Esophagus muscularis mucosa (tissue), 4 donors: ENCODE results near the gene B4GALNT2. TPM values are rescaled to one million over a fixed set of nuclear protein-coding genes. Genes with fewer than 3 reads are reported as not detected.
"Not testable (repeated sequence)": the region's sequence is repeated elsewhere in the genome, so short reads cannot be mapped to it uniquely, and the experiment has no call there.

ENCODE experiments used
- DNase-seq: peaks from one replicate; pipeline ENCODE4 v3.0.0-alpha.2; 2017; ENCODE audit errors: extremely low spot score
- H3K27ac ChIP-seq, 4 donors: fragments of 200-600 bp; sonication (generic); replicated peaks in 1 of 4; 1 replicate in 3 of 4; 2 replicates in 1 of 4; pipeline ENCODE4 v1.5.1; 2016 to 2019; ENCODE audit warnings: mild to moderate bottlenecking in 1 of 4
- H3K27me3 ChIP-seq, 4 donors: fragments of 200-600 bp; sonication (generic); one replicate each; pipeline versions ENCODE4 v1.5.1 to v1.6.0; 2016 to 2019
- H3K36me3 ChIP-seq, 4 donors: fragments of 200-600 bp; sonication (generic); one replicate each; pipeline ENCODE4 v1.5.1; 2016 to 2019
- H3K4me1 ChIP-seq, 4 donors: fragments of 200-600 bp; sonication (generic); one replicate each; pipeline ENCODE4 v1.5.1; 2016 to 2019
- H3K4me3 ChIP-seq, 4 donors: fragments of 200-600 bp; sonication (generic); 1 replicate in 2 of 4; 2 replicates in 2 of 4; pipeline ENCODE4 v1.5.1; 2016 to 2019; ENCODE audit warnings: mild to moderate bottlenecking in 4 of 4, moderate library complexity in 1 of 4
- H3K9me3 ChIP-seq, 4 donors: fragments of 200-600 bp; sonication (generic); 1 replicate in 3 of 4; 2 replicates in 1 of 4; pipeline ENCODE4 v1.5.1; 2016 to 2019
- EP300 ChIP-seq: sonication (generic); formaldehyde crosslinking; IDR thresholded peaks from one replicate; pipeline ENCODE4 v1.6.1; 2017; ENCODE audit warnings: antibody characterized with exemption
- POLR2A ChIP-seq: fragments of 450-650 bp; IDR thresholded peaks from one replicate; pipeline ENCODE4 v1.6.1; 2017; ENCODE audit warnings: antibody characterized with exemption, moderate library complexity, mild to moderate bottlenecking, low read depth
- POLR2AphosphoS5 ChIP-seq, 2 donors: sonication (generic); formaldehyde crosslinking; IDR thresholded peaks; one replicate each; pipeline ENCODE4 v1.6.1; 2017; ENCODE audit warnings: antibody characterized with exemption in 2 of 2
- WGBS: methylation state at CpG from one replicate; pipeline ENCODE4 v1.1.5; 2018; 5-methylcytosine and 5-hydroxymethylcytosine counted together
- intact Hi-C: fragments of 100-400 bp; cut with DNase I; formaldehyde crosslinking; loops from one replicate; pipeline ENCODE4 v1.15.1; 2023
- total RNA-seq, 4 donors: library from RNA; depleted of rRNA; stranded (reverse); fragments of >200 nt; gene quantifications; one replicate each; pipeline versions ENCODE4 v1.1.0 to v1.2.1, GENCODE V29; 2016
- TF ChIP-seq, protein P1 (sequence below), 3 experiments: fragments of 200-600 bp in 2 of 3; fragments of 450-650 bp in 1 of 3; sonication (generic) in 2 of 3; IDR thresholded peaks; one replicate each; pipeline ENCODE4 v1.5.1; 2017 to 2019; ENCODE audit warnings: antibody characterized with exemption in 3 of 3, mild to moderate bottlenecking in 2 of 3, moderate library complexity in 1 of 3

Gene B4GALNT2
- total RNA-seq, 4 donors from 2014 or later, result not detected

DNA sequence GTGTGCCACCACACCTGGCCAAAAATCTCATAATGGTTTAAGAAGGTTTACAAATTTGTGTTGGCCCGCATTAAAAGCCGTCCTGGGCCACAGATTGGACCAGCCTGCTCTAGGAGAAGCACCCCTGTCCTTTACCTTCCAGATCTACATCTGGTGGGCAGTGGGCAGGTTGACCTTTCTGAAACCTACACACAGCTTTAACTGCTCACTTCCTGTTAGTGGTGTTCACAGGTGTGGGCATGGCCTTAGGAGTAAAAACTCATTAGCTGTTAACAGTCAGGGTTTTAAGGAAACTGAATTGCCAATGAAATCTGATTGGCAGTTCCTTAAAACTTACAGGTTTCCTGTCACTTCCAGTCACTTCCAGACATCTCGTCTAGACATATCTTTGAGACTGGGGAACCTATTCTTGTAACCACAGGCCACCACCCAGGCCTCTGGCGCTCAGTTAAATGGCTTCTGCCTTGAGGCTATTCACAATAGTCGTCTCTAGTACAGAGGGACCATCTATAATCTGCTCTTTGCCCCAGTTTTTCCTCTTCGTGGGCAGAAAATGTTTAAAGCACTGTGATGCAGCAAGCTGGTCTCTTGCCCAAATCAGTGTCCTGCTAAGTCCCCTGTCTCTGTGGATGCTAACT lies 48.5 kb downstream of the B4GALNT2 start:
- no peak overlapping the region for H3K27ac ChIP-seq
- TF ChIP-seq POLR2AphosphoS5 (IDR thresholded peaks at IDR 0.05), result no peak
- TF ChIP-seq, protein P1, sequence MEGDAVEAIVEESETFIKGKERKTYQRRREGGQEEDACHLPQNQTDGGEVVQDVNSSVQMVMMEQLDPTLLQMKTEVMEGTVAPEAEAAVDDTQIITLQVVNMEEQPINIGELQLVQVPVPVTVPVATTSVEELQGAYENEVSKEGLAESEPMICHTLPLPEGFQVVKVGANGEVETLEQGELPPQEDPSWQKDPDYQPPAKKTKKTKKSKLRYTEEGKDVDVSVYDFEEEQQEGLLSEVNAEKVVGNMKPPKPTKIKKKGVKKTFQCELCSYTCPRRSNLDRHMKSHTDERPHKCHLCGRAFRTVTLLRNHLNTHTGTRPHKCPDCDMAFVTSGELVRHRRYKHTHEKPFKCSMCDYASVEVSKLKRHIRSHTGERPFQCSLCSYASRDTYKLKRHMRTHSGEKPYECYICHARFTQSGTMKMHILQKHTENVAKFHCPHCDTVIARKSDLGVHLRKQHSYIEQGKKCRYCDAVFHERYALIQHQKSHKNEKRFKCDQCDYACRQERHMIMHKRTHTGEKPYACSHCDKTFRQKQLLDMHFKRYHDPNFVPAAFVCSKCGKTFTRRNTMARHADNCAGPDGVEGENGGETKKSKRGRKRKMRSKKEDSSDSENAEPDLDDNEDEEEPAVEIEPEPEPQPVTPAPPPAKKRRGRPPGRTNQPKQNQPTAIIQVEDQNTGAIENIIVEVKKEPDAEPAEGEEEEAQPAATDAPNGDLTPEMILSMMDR (IDR thresholded peaks at IDR 0.05), result no peak
- TF ChIP-seq EP300, result no peak
- TF ChIP-seq POLR2A, result no peak
- peaks cover 0 to 11% (median 0%) of the 10 kb centered on the region in 4 donors for H3K27me3 ChIP-seq
- no peaks in the 10 kb centered on the region for H3K4me1 ChIP-seq
- no peaks in the 10 kb centered on the region for H3K36me3 ChIP-seq
- intact Hi-C loops, result loop anchor here (10.0 kb wide), 1 partner anchor 104 kb away; no protein-coding TSS in a partner anchor
- 90% methylated on average over 5 of the region's 6 CpGs for WGBS
- no peak overlapping the region for H3K4me3 ChIP-seq
- no peak for DNase-seq
- peaks cover 0 to 21% (median 19%) of the 10 kb centered on the region in 4 donors for H3K9me3 ChIP-seq

DNA sequence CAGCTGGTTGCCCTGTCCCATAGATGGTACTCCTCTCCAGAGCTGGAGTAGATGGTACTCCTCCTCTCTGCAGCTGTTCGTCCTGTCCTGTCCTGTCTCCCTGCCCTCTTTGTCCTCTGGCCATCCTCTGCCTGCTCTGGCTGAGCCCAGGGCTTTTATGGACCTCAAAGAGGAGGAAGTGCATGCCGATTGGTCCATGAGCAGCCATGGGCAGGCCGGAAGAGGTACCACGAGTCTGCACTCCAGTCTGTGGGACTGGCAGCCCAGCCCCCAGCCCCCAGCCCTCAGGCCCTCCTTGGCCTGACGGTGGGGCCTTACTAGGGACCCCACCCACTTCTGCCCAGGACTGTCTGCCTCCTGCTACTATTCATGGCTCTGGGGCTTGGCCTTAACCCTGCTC lies 50.8 kb downstream of the B4GALNT2 start:
- intact Hi-C loops, result loop anchor here (10.0 kb wide), 1 partner anchor 101 kb away; no protein-coding TSS in a partner anchor

DNA sequence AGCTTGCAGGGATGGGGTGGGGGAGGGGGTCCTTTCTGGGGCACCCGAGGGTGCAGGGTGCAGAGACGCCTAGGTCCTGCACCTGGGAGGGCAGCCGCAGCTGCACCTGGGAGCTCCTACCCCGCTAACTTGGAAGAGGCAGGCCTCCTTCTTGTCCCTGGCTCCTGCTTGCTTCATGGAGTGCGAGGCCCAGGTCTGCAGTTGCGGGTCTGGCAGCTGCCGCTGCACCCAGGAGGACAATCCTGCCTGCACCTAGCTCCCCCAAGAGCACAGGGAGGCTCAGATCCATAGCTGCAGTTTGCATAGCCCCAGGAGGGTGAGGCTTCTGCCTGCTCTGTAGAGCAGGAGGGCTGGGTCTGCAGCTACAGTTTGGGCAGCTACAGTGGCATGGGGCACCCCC lies 51.2 kb downstream of the B4GALNT2 start:
- H3K4me1 ChIP-seq, result no peaks in the 10 kb centered on the region
- intact Hi-C loops, result loop anchor here (10.0 kb wide), 1 partner anchor 101 kb away; no protein-coding TSS in a partner anchor
- no peak overlapping the region for H3K4me3 ChIP-seq
- H3K27ac ChIP-seq, result no peak overlapping the region
- no peak for DNase-seq
- peaks cover 0 to 5% (median 0%) of the 10 kb centered on the region in 4 donors for H3K9me3 ChIP-seq
- TF ChIP-seq POLR2AphosphoS5 (IDR thresholded peaks at IDR 0.05) (no peak), EP300 (no peak)
- WGBS, result no CpG with 5 or more reads among the region's 7 CpGs
- peaks cover 0 to 11% (median 0%) of the 10 kb centered on the region in 4 donors for H3K27me3 ChIP-seq
- no peaks in the 10 kb centered on the region for H3K36me3 ChIP-seq

More for the DNA sequence above, 50.8 kb downstream of the B4GALNT2 start:
- no peaks in the 10 kb centered on the region for H3K4me1 ChIP-seq
- WGBS, result 91% methylated on average over 5 of the region's 5 CpGs
- no peak for DNase-seq
- H3K36me3 ChIP-seq, result no peaks in the 10 kb centered on the region
- peaks cover 0 to 5% (median 0%) of the 10 kb centered on the region in 4 donors for H3K9me3 ChIP-seq
- TF ChIP-seq EP300 (no peak), POLR2A (no peak), POLR2AphosphoS5 (IDR thresholded peaks at IDR 0.05) (no peak)
- TF ChIP-seq, protein P1 (IDR thresholded peaks at IDR 0.05), result no peak
- peaks cover 0 to 11% (median 0%) of the 10 kb centered on the region in 4 donors for H3K27me3 ChIP-seq
- H3K27ac ChIP-seq, result no peak overlapping the region
- H3K4me3 ChIP-seq, result no peak overlapping the region

DNA sequence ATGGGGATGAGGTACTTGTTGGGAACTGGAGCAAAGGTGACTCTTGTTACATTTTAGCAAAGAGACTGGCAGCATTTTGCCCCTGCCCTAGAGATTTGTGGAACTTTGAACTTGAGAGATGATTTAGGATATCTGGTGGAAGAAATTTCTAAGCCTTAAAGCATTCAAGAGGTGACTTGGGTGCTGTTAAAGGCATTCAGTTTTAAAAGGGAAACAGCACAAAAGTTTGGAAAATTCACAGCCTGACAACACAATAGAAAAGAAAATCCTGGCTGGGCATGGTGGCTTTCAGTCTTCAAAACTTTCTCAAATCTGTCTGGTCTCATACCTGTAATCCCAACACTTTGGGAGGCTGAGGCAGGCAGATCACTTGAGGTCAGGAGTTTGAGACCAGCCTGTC lies 52.0 kb downstream of the B4GALNT2 start:
- not testable (repeated sequence) for H3K9me3 ChIP-seq, H3K36me3 ChIP-seq, H3K27ac ChIP-seq, DNase-seq, H3K4me1 ChIP-seq, H3K4me3 ChIP-seq
- intact Hi-C loops, result loop anchor here (10.0 kb wide), 1 partner anchor 100 kb away; no protein-coding TSS in a partner anchor
- peaks cover 0 to 11% (median 0%) of the 10 kb centered on the region in 4 donors for H3K27me3 ChIP-seq

DNA sequence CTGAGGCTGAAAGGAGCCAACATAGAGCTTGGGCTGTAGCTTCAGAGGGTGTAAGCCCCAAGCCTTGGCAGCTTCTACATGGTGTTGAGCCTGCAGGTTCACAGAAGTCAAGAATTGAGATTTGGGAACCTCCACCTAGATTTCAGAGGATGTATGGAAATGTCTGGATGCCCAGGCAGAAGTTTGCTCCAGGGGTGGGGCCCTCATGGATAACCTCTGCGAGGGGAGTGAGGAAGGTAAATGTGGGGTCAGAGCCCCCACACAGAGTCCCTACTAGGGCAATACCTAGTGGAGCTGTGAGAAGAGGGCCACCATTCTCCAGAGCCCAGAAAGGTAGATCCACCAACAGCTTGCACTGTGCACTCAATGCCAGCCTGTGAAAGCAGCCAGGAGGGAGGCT lies 52.8 kb downstream of the B4GALNT2 start:
- WGBS, result 83% methylated on average over 1 of the region's 1 CpG
- DNase-seq, H3K4me3 ChIP-seq, H3K4me1 ChIP-seq, H3K36me3 ChIP-seq, H3K27ac ChIP-seq, H3K9me3 ChIP-seq: not testable (repeated sequence)
- peaks cover 0 to 11% (median 0%) of the 10 kb centered on the region in 4 donors for H3K27me3 ChIP-seq
- intact Hi-C loops, result loop anchor here (10.0 kb wide), 1 partner anchor 99 kb away; no protein-coding TSS in a partner anchor

DNA sequence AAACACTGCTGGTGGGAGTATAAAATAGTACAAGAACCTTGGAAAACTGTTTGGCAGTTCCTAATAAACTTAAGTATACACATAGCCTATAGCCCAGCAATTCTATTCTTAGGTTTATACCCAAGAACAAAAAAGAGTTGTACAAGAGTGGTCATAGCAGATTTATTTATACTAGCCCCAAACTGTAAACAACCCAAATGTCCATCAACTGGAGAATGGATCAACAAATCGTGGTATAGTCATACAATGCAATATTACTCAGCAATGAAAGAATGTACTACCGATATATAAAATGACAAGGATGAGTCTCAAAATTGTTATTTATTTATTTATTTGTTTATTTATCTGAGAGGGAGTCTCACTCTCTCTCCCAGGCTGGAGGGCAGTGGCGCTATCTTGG lies 54.7 kb downstream of the B4GALNT2 start:
- Histone ChIP-seq H3K27ac (no peak overlapping the region), H3K36me3 (no peaks in the 10 kb centered on the region), H3K9me3 (peaks cover 0 to 5% (median 0%) of the 10 kb centered on the region in 4 donors), H3K4me3 (no peak overlapping the region), H3K27me3 (peaks cover 0 to 11% (median 0%) of the 10 kb centered on the region in 4 donors), H3K4me1 (peaks cover 0 to 6% (median 0%) of the 10 kb centered on the region in 4 donors)
- no peak for TF ChIP-seq POLR2A
- intact Hi-C loops, result loop anchor here (10.0 kb wide), 1 partner anchor 98 kb away; no protein-coding TSS in a partner anchor
- WGBS, result 90% methylated on average over 3 of the region's 3 CpGs
- DNase-seq, result no peak

DNA sequence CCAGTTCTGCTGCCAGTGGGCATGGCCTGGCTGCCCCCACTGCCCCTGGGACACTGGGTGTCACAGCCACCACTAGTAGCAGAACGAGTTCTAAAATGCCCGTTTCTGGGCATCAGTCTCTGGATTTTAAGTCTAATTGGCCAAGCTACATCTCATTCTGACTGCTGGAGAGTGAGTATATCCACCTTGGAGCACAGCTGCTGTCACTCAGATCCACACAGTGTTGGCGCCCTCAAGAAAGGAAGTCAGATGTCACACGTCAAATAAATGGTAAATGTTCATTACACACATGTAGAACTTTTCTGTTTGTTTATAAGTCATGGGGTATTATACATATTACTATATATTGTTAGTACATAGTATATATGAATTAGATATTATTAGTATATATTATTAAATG lies 58.4 kb downstream of the B4GALNT2 start:
- WGBS, result 45% methylated on average over 4 of the region's 4 CpGs
- Histone ChIP-seq H3K4me3 (no peak overlapping the region), H3K9me3 (no peaks in the 10 kb centered on the region), H3K27ac (peak overlapping the region in 1 of 4 donors; percentile 97), H3K4me1 (peaks cover 0 to 17% (median 13%) of the 10 kb centered on the region in 4 donors), H3K27me3 (no peaks in the 10 kb centered on the region), H3K36me3 (no peaks in the 10 kb centered on the region)
- DNase-seq, result no peak
- intact Hi-C loops, result no loop called here
- no peak for TF ChIP-seq EP300
- no peak for TF ChIP-seq POLR2AphosphoS5 (IDR thresholded peaks at IDR 0.05)
- TF ChIP-seq, protein P1 (IDR thresholded peaks at IDR 0.05), result no peak
- no peak for TF ChIP-seq POLR2A
